Neuronal stem cell (in vitro differentiated cells): ENCODE data around the gene MYO3B.

Experiments used
- DNase-seq: peaks from one replicate; pipeline ENCODE4 v3.0.0-alpha.2; 2013; ENCODE audit warnings: low spot score
- H2AFZ ChIP-seq: one replicate; pipeline ENCODE4 v1.6.1; 2013; ENCODE audit warnings: mild to moderate bottlenecking, low read length, inconsistent platforms
- H2AK5ac ChIP-seq: 2 replicates; pipeline ENCODE4 v1.6.1; 2013; ENCODE audit warnings: low read depth, mild to moderate bottlenecking, inconsistent platforms, low read length, moderate library complexity, mixed read lengths
- H2BK120ac ChIP-seq: 2 replicates; pipeline ENCODE4 v1.6.1; 2013; ENCODE audit warnings: low read depth, mild to moderate bottlenecking, inconsistent platforms, low read length, moderate library complexity, mixed read lengths
- H2BK12ac ChIP-seq: one replicate; pipeline ENCODE4 v1.6.1; 2013; ENCODE audit warnings: low read length, inconsistent platforms
- H2BK15ac ChIP-seq: 2 replicates; pipeline ENCODE4 v1.6.1; 2013; ENCODE audit warnings: mild to moderate bottlenecking, low read length, inconsistent platforms, mixed read lengths
- H2BK5ac ChIP-seq: one replicate; pipeline ENCODE4 v1.6.1; 2013; ENCODE audit warnings: inconsistent platforms, mild to moderate bottlenecking, low read length, moderate library complexity
- H3K14ac ChIP-seq: one replicate; pipeline ENCODE4 v1.6.1; 2013; ENCODE audit warnings: low read length, inconsistent platforms
- H3K18ac ChIP-seq: 2 replicates; pipeline ENCODE4 v1.6.1; 2013; ENCODE audit warnings: low read length, inconsistent platforms
- H3K23ac ChIP-seq: 2 replicates; pipeline ENCODE4 v1.6.1; 2013; ENCODE audit warnings: low read depth, mild to moderate bottlenecking, mixed read lengths, low read length, inconsistent platforms; ENCODE audit not compliant: poor library complexity
- H3K27ac ChIP-seq: replicated peaks from 3 replicates; pipeline ENCODE4 v1.5.1; 2013; ENCODE audit warnings: low read length, inconsistent platforms
- H3K27me3 ChIP-seq, 3 experiments: 2 replicates each; pipeline ENCODE4 v1.6.1; 2013; ENCODE audit warnings: low read length in 3 of 3, mild to moderate bottlenecking in 2 of 3, inconsistent platforms in 1 of 3, low read depth in 1 of 3, mixed read lengths in 1 of 3, moderate library complexity in 1 of 3; ENCODE audit not compliant: control insufficient read depth in 3 of 3, insufficient read depth in 3 of 3
- H3K36me3 ChIP-seq, 2 donors: replicated peaks in 1 of 2; 2 replicates each; pipeline ENCODE4 v1.6.1; 2013; ENCODE audit warnings: low read length in 2 of 2; ENCODE audit not compliant: control insufficient read depth in 2 of 2, insufficient read depth in 2 of 2
- H3K4ac ChIP-seq: 2 replicates; pipeline ENCODE4 v1.6.1; 2013; ENCODE audit warnings: inconsistent platforms, mild to moderate bottlenecking, low read length, moderate library complexity
- H3K4me1 ChIP-seq, 2 donors: 1 replicate in 1 of 2; 2 replicates in 1 of 2; pipeline ENCODE4 v1.6.1; 2013; ENCODE audit warnings: low read length in 2 of 2, low read depth in 1 of 2; ENCODE audit not compliant: control insufficient read depth in 2 of 2, insufficient read depth in 1 of 2
- H3K4me2 ChIP-seq: one replicate; pipeline ENCODE4 v1.6.1; 2013; ENCODE audit warnings: mild to moderate bottlenecking, low read length, inconsistent platforms; ENCODE audit not compliant: insufficient read depth, poor library complexity, severe bottlenecking
- H3K4me3 ChIP-seq, 2 donors: 2 replicates each; pipeline ENCODE4 v1.5.1; 2013; ENCODE audit warnings: low read length in 2 of 2, mild to moderate bottlenecking in 2 of 2, inconsistent platforms in 1 of 2, moderate library complexity in 1 of 2
- H3K79me1 ChIP-seq: one replicate; pipeline ENCODE4 v1.6.1; 2013; ENCODE audit warnings: low read depth, mild to moderate bottlenecking, inconsistent platforms, low read length, moderate library complexity
- H3K9ac ChIP-seq: one replicate; pipeline ENCODE4 v1.6.1; 2013; ENCODE audit warnings: mild to moderate bottlenecking, low read depth, low read length, inconsistent platforms; ENCODE audit not compliant: poor library complexity
- H3K9me3 ChIP-seq, 2 donors: replicated peaks in 1 of 2; 2 replicates each; pipeline versions ENCODE3 to v1.6.1; 2013; ENCODE audit warnings: low read length in 2 of 2, mild to moderate bottlenecking in 2 of 2, inconsistent platforms in 1 of 2, low read depth in 1 of 2, mixed read lengths in 1 of 2, moderate library complexity in 1 of 2; ENCODE audit not compliant: control insufficient read depth in 2 of 2, insufficient read depth in 1 of 2
- H4K8ac ChIP-seq: one replicate; pipeline ENCODE4 v1.6.1; 2013; ENCODE audit warnings: low read depth, mild to moderate bottlenecking, inconsistent platforms, low read length, moderate library complexity
- H4K91ac ChIP-seq: one replicate; pipeline ENCODE4 v1.6.1; 2013; ENCODE audit warnings: low read length, low read depth, mild to moderate bottlenecking, inconsistent platforms; ENCODE audit not compliant: poor library complexity
- WGBS, 2 donors: extraction: QIAGEN DNeasy Blood & Tissue Kit; methylation state at CpG; one replicate each; pipeline ENCODE4 v1.1.7; 2013; ENCODE audit warnings: missing lambda C conversion rate in 2 of 2, mixed read lengths in 1 of 2; ENCODE audit not compliant: insufficient read length in 2 of 2, insufficient replicate concordance in 1 of 2; ENCODE audit errors: extremely low coverage in 2 of 2; 5-methylcytosine and 5-hydroxymethylcytosine counted together

The MYO3B gene

GRCh38 chr2:170461889-170462288 is 283.9 kb downstream of the MYO3B start:
- Histone ChIP-seq H3K4me2 (no peak overlapping the region), H3K4me1 (peaks cover 0 to 4% of the 10 kb centered on the region in 2 donors), H3K27me3 (no peaks in the 10 kb centered on the region), H2BK12ac (no peak overlapping the region), H3K36me3 (peaks cover 0 to 2% of the 10 kb centered on the region in 2 donors), H3K27ac (no peak overlapping the region), H4K8ac (no peak overlapping the region), H2AK5ac (no peak overlapping the region), H3K4ac (no peak overlapping the region), H3K23ac (no peak overlapping the region), H3K18ac (no peak overlapping the region), H3K14ac (no peak overlapping the region), H2AFZ (no peak overlapping the region), H2BK15ac (no peak overlapping the region), H2BK120ac (no peak overlapping the region), H3K9me3 (peaks cover 0 to 6% of the 10 kb centered on the region in 2 donors), H2BK5ac (no peak overlapping the region), H4K91ac (no peak overlapping the region), H3K4me3 (no peak overlapping the region), H3K79me1 (no peaks in the 10 kb centered on the region), H3K9ac (no peak overlapping the region)
- DNase-seq = no peak
- WGBS, 2 donors = no CpG with 5 or more reads among the region's 4 CpGs

DNA sequence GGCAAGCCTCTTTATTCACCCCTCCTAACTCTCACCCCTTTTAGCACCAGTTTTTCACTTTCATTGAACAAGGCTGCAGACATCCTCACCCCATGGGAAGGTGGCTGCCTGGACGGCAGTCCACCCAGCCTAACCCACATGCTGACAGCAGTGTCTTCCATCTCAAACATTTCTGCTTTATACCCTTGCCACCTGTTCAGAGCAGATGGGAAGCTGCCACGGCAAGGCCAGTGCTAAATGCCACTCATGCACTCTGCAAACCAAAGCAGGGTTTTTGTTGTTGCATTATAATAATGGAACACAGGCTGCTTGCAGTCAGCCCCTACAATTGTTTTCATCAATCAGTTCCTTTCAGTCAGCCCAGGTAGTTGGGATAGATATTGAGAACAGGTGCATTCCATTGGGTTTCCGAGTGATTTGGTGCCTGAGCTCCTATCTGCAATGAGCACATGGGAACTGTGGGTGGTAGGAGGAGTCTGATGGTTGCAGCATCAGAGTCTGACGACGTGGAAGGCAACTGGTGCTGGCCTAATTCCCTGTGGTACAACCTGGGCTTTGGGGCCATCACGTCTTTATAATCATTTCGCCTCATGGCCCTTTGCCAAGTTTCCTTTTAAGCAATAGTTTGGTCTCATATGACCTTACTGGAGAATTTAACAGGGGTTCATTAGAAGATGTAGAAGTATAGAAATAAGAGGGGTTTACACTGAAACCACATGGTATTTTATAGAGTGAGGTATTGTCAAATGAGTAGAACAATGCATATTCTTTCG is 284.7 kb downstream of the MYO3B start:
- H4K91ac ChIP-seq = no peak overlapping the region
- H2BK120ac ChIP-seq = no peak overlapping the region
- peak overlapping the region; percentile 41 for H3K18ac ChIP-seq
- no peak overlapping the region for H2BK15ac ChIP-seq
- no peak overlapping the region for H3K14ac ChIP-seq
- no peaks in the 10 kb centered on the region for H3K79me1 ChIP-seq
- H3K9me3 ChIP-seq = peaks cover 0 to 6% of the 10 kb centered on the region in 2 donors
- no peak overlapping the region for H3K27ac ChIP-seq
- H4K8ac ChIP-seq = no peak overlapping the region
- H3K27me3 ChIP-seq = no peaks in the 10 kb centered on the region
- no peak overlapping the region for H2BK12ac ChIP-seq
- no peak overlapping the region for H2BK5ac ChIP-seq
- WGBS, 2 donors = no CpG with 5 or more reads among the region's 8 CpGs
- H3K9ac ChIP-seq = no peak overlapping the region
- H3K4me2 ChIP-seq = no peak overlapping the region
- H2AFZ ChIP-seq = no peak overlapping the region
- H3K4me3 ChIP-seq = no peak overlapping the region
- no peak overlapping the region for H3K23ac ChIP-seq
- peaks cover 0 to 2% of the 10 kb centered on the region in 2 donors for H3K36me3 ChIP-seq
- H2AK5ac ChIP-seq = no peak overlapping the region
- no peak for DNase-seq
- H3K4me1 ChIP-seq = peaks cover 0 to 4% of the 10 kb centered on the region in 2 donors
- no peak overlapping the region for H3K4ac ChIP-seq

- H2BK12ac ChIP-seq = no peak overlapping the region
- no peak overlapping the region for H3K27ac ChIP-seq
- no peaks in the 10 kb centered on the region for H3K27me3 ChIP-seq
- no peak overlapping the region for H3K23ac ChIP-seq
- H3K4me3 ChIP-seq = no peak overlapping the region
- H3K9ac ChIP-seq = no peak overlapping the region
- H3K4me2 ChIP-seq = no peak overlapping the region
- no CpG with 5 or more reads among the region's 4 CpGs for WGBS, 2 donors
- H2BK15ac ChIP-seq = no peak overlapping the region
- H2AK5ac ChIP-seq = no peak overlapping the region
- peaks cover 0 to 6% of the 10 kb centered on the region in 2 donors for H3K9me3 ChIP-seq
- H2BK5ac ChIP-seq = no peak overlapping the region
- no peak for DNase-seq
- no peak overlapping the region for H4K8ac ChIP-seq
- no peak overlapping the region for H4K91ac ChIP-seq
- H3K14ac ChIP-seq = no peak overlapping the region
- no peak overlapping the region for H3K4ac ChIP-seq
- H2AFZ ChIP-seq = no peak overlapping the region
- H3K4me1 ChIP-seq = peaks cover 0 to 4% of the 10 kb centered on the region in 2 donors
- H3K18ac ChIP-seq = no peak overlapping the region
- H2BK120ac ChIP-seq = no peak overlapping the region
- H3K36me3 ChIP-seq = no peaks in the 10 kb centered on the region
- H3K79me1 ChIP-seq = no peaks in the 10 kb centered on the region
These were observed 285.2 kb downstream of the MYO3B start for GRCh38 chr2:170463206-170463537.

GRCh38 chr2:170464268-170464667 is 286.3 kb downstream of the MYO3B start:
- no peak for DNase-seq

More at GRCh38 chr2:170464268-170464667, 286.3 kb downstream of the MYO3B start:
- H4K8ac ChIP-seq = no peak overlapping the region
- H2AFZ ChIP-seq = no peak overlapping the region
- H2BK15ac ChIP-seq = no peak overlapping the region
- H4K91ac ChIP-seq = no peak overlapping the region
- H3K79me1 ChIP-seq = no peaks in the 10 kb centered on the region
- H3K27ac ChIP-seq = no peak overlapping the region
- H3K27me3 ChIP-seq = no peaks in the 10 kb centered on the region
- no peak overlapping the region for H2BK12ac ChIP-seq
- no peak overlapping the region for H2BK120ac ChIP-seq
- no peak overlapping the region for H3K4ac ChIP-seq
- no peak overlapping the region for H3K4me2 ChIP-seq
- no peak overlapping the region for H3K4me3 ChIP-seq
- H2BK5ac ChIP-seq = no peak overlapping the region
- H2AK5ac ChIP-seq = no peak overlapping the region
- H3K18ac ChIP-seq = no peak overlapping the region
- H3K4me1 ChIP-seq = peaks cover 0 to 4% of the 10 kb centered on the region in 2 donors
- peaks cover 0 to 6% of the 10 kb centered on the region in 2 donors for H3K9me3 ChIP-seq
- no peak overlapping the region for H3K14ac ChIP-seq
- no peak overlapping the region for H3K9ac ChIP-seq
- H3K23ac ChIP-seq = no peak overlapping the region
- H3K36me3 ChIP-seq = peaks cover 0 to under 1% of the 10 kb centered on the region in 2 donors
- no CpG with 5 or more reads among the region's 5 CpGs for WGBS, 2 donors
